Measurements from ENCODE around the gene HTRA2.

DNA sequence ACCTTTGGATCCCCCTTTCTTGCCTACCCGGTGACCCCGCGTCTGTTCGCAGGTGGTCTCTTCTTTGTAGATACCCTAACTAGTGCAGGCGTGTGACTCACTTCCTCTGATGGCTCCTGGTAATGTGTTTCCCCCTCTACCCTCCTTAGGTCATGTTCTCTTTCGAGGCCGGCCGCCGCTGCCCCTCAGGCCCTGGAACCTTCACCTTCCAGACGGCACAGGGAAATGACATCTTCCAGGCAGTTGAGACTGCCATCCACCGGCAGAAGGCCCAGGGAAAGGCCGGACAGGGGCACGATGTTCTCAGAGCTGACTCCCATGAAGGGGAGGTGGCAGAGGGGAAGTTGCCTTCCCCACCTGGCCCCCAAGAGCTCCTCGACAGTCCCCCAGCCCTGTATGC, 26.4 kb downstream of the HTRA2 start:
- TF ChIP-seq SNAI2 (CRISPR knock-in tag; IDR thresholded peaks at IDR 0.05) = no peak
- TF ChIP-seq PATZ1 (CRISPR knock-in tag; IDR thresholded peaks at IDR 0.05; ENCODE audit: borderline replicate concordance) = no peak
- no peak for TF ChIP-seq ARNTL (CRISPR knock-in tag; IDR thresholded peaks at IDR 0.05; ENCODE audit: borderline replicate concordance, low read depth)
- TF ChIP-seq ZNF8 (CRISPR knock-in tag; IDR thresholded peaks at IDR 0.05) = no peak
- no peak for TF ChIP-seq BACH2 (CRISPR knock-in tag; IDR thresholded peaks at IDR 0.05; ENCODE audit: borderline replicate concordance)
- no peak for TF ChIP-seq OSR1 (CRISPR knock-in tag; IDR thresholded peaks at IDR 0.05)
- no peak for TF ChIP-seq ZC3H10 (CRISPR knock-in tag; IDR thresholded peaks at IDR 0.05)
- no peak for TF ChIP-seq CREB5 (CRISPR knock-in tag; IDR thresholded peaks at IDR 0.05; ENCODE audit: low read depth)
- TF ChIP-seq PPARA (CRISPR knock-in tag; IDR thresholded peaks at IDR 0.05; ENCODE audit: borderline replicate concordance) = no peak
- no peak for TF ChIP-seq CSDC2 (CRISPR knock-in tag; IDR thresholded peaks at IDR 0.05)
- TF ChIP-seq ISL1 (CRISPR knock-in tag; IDR thresholded peaks at IDR 0.05) = no peak
- TF ChIP-seq ZNF565 (CRISPR knock-in tag; conservative IDR thresholded peaks at IDR 0.05; ENCODE audit: low read depth) = no peak

Measured in SK-N-SH treated with all-trans-retinoic acid at 6 μM for 48 hours (cell line).